CD4-positive, CD25-positive, alpha-beta regulatory T cell (primary cell): Measurements from ENCODE around the gene SRP14. TPM values are rescaled to one million over a fixed set of nuclear protein-coding genes. Genes with fewer than 3 reads are reported as not detected.

ENCODE experiments used
- ATAC-seq, 2 donors: fragments of 150-1000 bp; cut with Tn5 transposase; one replicate each; pipeline ENCODE4 v1.10.0; 2021; ENCODE audit warnings: low read depth in 2 of 2, moderate number of reproducible peaks in 2 of 2, moderate library complexity in 1 of 2
- DNase-seq, 3 donors: peaks; one replicate each; pipeline versions ENCODE4 v3.0.0 to v3.0.0-alpha.2; 2012 to 2022; ENCODE audit warnings: mixed read lengths in 1 of 3
- H3K27ac ChIP-seq: one replicate; pipeline ENCODE4 v1.7.0; 2013; ENCODE audit warnings: mild to moderate bottlenecking, low read length; ENCODE audit not compliant: insufficient read depth, poor library complexity, severe bottlenecking
- H3K27me3 ChIP-seq: one replicate; pipeline ENCODE4 v1.7.0; 2013; ENCODE audit warnings: low read length; ENCODE audit not compliant: control insufficient read depth, insufficient read depth
- H3K36me3 ChIP-seq: one replicate; pipeline ENCODE4 v1.7.0; 2013; ENCODE audit warnings: mild to moderate bottlenecking, low read length, moderate library complexity; ENCODE audit not compliant: control insufficient read depth, insufficient read depth
- H3K4me1 ChIP-seq: 2 replicates; pipeline ENCODE4 v1.7.0; 2013; ENCODE audit warnings: mild to moderate bottlenecking, low read length; ENCODE audit not compliant: insufficient read depth, control insufficient read depth, poor library complexity, severe bottlenecking
- H3K4me3 ChIP-seq: one replicate; pipeline ENCODE4 v1.7.0; 2013; ENCODE audit warnings: low read depth, mild to moderate bottlenecking, low read length, moderate library complexity
- H3K9me3 ChIP-seq, 2 experiments: 1 replicate in 1 of 2; 2 replicates in 1 of 2; pipeline ENCODE4 v1.7.0; 2013; ENCODE audit warnings: low read length in 2 of 2, mild to moderate bottlenecking in 1 of 2, moderate library complexity in 1 of 2; ENCODE audit not compliant: control insufficient read depth in 2 of 2
- H3K27ac Mint-ChIP-seq, 3 donors: one replicate each; pipeline ENCODE4 v1.8.0; 2020 to 2022; ENCODE audit warnings: mild to moderate bottlenecking in 3 of 3, mixed read lengths in 3 of 3, moderate library complexity in 2 of 3
- H3K27me3 Mint-ChIP-seq: one replicate; pipeline ENCODE4 v1.8.0; 2022; ENCODE audit warnings: mild to moderate bottlenecking, mixed read lengths
- H3K36me3 Mint-ChIP-seq: one replicate; pipeline ENCODE4 v1.8.0; 2020; ENCODE audit warnings: mixed read lengths
- H3K4me1 Mint-ChIP-seq, 4 donors: one replicate each; pipeline ENCODE4 v1.8.0; 2020 to 2022; ENCODE audit warnings: mixed read lengths in 4 of 4, mild to moderate bottlenecking in 1 of 4
- H3K4me3 Mint-ChIP-seq, 4 donors: one replicate each; pipeline ENCODE4 v1.8.0; 2020 to 2022; ENCODE audit warnings: mild to moderate bottlenecking in 4 of 4, mixed read lengths in 4 of 4, moderate library complexity in 3 of 4
- H3K9me3 Mint-ChIP-seq, 7 donors: one replicate each; pipeline ENCODE4 v1.8.0; 2020 to 2022; ENCODE audit warnings: mixed read lengths in 7 of 7, mild to moderate bottlenecking in 3 of 7, moderate library complexity in 2 of 7
- polyA plus RNA-seq, 4 donors: library from polyadenylated mRNA; unstranded; fragments of 300-500 nt; fragmentation: Illumina TruSeq; gene quantifications; one replicate each; pipeline ENCODE4 v1.2.3, GENCODE V29; 2021
- total RNA-seq: library from RNA; stranded (reverse); gene quantifications from one replicate; pipeline ENCODE4 v1.2.3, GENCODE V29; 2022

SRP14 gene
- total and polyA plus RNA-seq, 5 donors from 2014 or later, result 128 to 928 (median 818) TPM

DNA sequence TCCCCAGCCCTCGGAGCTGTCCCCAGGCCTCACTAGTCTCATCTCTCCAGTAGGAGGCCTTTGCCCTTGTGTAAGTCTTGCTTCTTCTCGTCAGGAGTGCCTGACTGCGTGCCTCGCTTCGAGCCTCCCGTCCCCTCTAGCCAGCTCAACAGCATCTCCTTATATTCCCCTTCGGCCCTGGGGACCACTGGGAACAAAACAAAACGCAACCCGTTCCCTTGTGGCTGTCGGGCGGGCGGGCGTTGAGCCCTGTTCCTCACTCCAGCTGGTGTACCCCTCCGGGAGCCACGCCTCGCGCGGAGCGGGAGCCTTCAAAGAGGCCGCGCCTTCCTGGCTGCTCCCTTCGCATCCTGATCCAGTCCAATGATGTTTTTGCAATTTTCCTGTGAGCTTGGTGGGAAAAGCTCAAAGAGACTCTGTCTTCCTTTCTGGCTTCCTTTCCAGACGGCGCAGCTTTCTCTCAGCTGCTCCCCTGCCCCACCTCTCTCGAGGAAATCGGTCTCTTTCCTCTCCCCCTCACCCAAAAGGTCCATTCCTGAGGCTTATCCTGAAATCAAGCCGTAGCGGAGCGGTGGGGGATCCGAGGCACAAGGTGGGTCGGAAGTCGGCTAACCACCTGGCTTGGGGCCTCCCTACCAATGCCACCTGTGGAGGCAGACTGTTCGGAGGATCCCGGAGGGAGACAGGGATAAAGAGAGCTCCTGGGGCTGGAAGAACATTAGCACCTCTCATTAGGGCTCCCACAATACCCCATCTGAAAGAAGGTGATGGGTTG lies 33.4 kb upstream of the SRP14 start:
- no peaks in the 10 kb centered on the region for H3K36me3 ChIP-seq
- no peaks in the 10 kb centered on the region for H3K27me3 ChIP-seq
- Mint-ChIP-seq H3K27me3 (peaks cover 13% of the 10 kb centered on the region), H3K9me3 (no peaks in the 10 kb centered on the region), H3K4me3 (no peak overlapping the region), H3K4me1 (peaks cover 0 to 10% (median 0%) of the 10 kb centered on the region in 4 donors), H3K36me3 (no peaks in the 10 kb centered on the region), H3K27ac (no peak overlapping the region)
- H3K9me3 ChIP-seq, result no peaks in the 10 kb centered on the region
- H3K4me3 ChIP-seq, result no peak overlapping the region
- ATAC-seq, result no peak
- no peaks in the 10 kb centered on the region for H3K4me1 ChIP-seq
- DNase-seq, result no peak
- no peak overlapping the region for H3K27ac ChIP-seq

DNA sequence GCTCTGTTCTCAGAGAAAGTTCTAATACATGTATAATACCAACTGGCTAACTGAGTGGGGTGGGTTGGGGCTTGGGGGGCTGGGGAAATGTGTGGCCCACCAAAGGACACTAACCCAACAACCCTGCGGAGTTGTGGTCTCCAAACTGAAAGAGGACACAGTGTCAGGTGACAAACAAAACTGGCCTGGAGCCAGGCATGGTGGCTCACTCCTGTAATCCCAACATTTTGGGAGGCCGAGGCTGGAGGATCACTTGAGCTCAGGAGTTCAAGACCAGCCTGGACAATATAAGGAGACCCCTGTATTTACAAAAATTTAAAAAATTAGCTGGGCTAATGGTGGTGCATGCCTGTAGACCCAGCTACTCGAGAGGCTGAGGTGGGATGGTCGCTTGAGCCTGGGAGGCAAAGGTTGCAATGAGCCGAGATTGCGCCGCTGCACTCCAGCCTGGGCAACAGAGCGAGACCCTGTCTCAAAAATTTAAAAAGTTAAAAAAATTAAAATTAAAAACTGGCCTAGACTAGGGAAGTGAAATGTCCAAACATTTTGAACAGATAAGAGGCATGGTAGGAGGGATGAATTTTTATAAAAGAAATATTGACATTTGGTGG lies 31.7 kb upstream of the SRP14 start:
- no peak overlapping the region for H3K4me3 ChIP-seq
- ATAC-seq, result no peak
- H3K27ac ChIP-seq, result no peak overlapping the region
- no peaks in the 10 kb centered on the region for H3K27me3 ChIP-seq
- Mint-ChIP-seq H3K36me3 (no peaks in the 10 kb centered on the region), H3K4me1 (peaks cover 0 to 10% (median 0%) of the 10 kb centered on the region in 4 donors), H3K4me3 (no peak overlapping the region), H3K27me3 (peaks cover 13% of the 10 kb centered on the region), H3K27ac (no peak overlapping the region), H3K9me3 (no peaks in the 10 kb centered on the region)
- no peaks in the 10 kb centered on the region for H3K9me3 ChIP-seq
- H3K36me3 ChIP-seq, result no peaks in the 10 kb centered on the region
- no peaks in the 10 kb centered on the region for H3K4me1 ChIP-seq
- no peak for DNase-seq

DNA sequence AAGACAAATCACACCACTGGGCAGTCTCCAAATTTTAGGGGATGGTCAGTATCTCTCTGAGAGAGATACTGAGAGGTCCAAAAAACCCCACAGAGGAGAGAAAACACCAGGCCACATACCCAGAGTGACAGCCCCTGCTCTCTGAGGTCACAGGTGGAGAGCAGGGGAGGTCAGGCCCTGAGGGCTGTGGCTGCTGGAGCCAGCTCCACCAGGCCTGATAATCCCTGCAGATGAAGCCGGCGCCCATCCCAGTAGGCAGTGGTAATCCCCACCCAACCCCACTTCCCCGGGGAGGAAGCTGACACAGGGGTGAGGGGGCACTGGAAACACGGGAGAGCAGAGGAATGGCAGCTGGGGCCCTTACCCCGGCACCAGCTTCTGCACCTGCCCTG lies 31.2 kb upstream of the SRP14 start:
- no peak for DNase-seq
- Histone ChIP-seq H3K9me3 (no peaks in the 10 kb centered on the region), H3K36me3 (no peaks in the 10 kb centered on the region), H3K27me3 (no peaks in the 10 kb centered on the region), H3K4me3 (no peak overlapping the region), H3K4me1 (no peaks in the 10 kb centered on the region), H3K27ac (no peak overlapping the region)
- Mint-ChIP-seq H3K27ac (no peak overlapping the region), H3K27me3 (peaks cover 9% of the 10 kb centered on the region), H3K4me1 (peaks cover 0 to 10% (median 0%) of the 10 kb centered on the region in 4 donors), H3K4me3 (no peak overlapping the region), H3K9me3 (no peaks in the 10 kb centered on the region), H3K36me3 (no peaks in the 10 kb centered on the region)
- ATAC-seq, result no peak

DNA sequence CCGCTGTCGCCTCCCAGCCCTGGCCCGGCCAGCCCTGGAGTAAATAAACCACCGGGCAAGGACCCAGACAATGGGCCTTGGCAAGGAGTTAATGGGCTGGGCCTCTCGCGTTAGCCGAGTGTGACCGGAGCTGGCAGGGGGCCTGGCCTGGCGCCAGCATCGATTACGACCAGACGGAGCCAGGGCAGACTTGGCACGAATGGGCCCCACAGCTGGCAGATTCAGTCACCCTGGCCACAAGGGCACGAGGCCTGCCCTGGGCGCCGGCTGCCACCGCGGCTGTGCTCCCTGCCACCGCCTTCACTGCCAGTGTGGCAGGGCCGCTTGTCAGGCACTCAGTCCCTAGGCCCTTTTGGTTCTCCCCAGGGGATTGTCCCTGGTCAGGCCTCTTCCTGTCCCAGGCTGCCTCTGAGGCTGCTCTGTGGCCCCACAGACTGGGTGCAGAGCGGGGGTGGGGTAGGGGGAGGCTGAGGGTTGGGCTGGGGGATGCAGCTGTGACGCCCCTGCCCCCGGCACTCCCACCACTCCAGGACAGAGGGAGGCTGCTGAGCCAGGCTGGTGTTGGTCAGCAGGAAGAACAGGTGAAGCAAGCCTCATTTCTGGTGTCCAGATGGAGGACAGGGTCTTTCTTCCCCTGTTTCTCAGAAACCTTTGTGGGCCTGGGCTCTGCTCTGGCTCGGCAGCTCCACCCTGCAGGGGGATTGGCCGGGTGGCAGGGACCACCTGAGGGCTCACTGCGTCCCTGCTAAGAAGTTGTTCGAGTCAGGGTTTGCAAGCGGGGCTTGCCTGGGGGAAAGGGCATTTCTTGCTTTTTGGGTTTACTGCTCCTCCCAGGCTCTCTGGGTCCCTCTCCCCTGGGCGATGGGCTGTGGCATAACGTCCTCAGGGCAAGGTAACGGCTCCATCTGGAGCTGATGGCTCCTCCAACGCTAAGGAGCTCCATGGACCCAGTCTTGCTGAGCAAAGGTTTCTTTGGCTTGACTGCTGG lies 30.5 kb upstream of the SRP14 start:
- DNase-seq, result no peak
- Mint-ChIP-seq H3K4me1 (peaks cover 3 to 17% (median 5%) of the 10 kb centered on the region in 4 donors), H3K27ac (no peak overlapping the region), H3K4me3 (no peak overlapping the region), H3K27me3 (peaks cover 9% of the 10 kb centered on the region), H3K9me3 (no peaks in the 10 kb centered on the region), H3K36me3 (no peaks in the 10 kb centered on the region)
- H3K27me3 ChIP-seq, result no peaks in the 10 kb centered on the region
- H3K9me3 ChIP-seq, result no peaks in the 10 kb centered on the region
- H3K27ac ChIP-seq, result no peak overlapping the region
- peak; percentile 10 to 37 for ATAC-seq
- H3K4me3 ChIP-seq, result no peak overlapping the region
- no peaks in the 10 kb centered on the region for H3K4me1 ChIP-seq
- H3K36me3 ChIP-seq, result no peaks in the 10 kb centered on the region

DNA sequence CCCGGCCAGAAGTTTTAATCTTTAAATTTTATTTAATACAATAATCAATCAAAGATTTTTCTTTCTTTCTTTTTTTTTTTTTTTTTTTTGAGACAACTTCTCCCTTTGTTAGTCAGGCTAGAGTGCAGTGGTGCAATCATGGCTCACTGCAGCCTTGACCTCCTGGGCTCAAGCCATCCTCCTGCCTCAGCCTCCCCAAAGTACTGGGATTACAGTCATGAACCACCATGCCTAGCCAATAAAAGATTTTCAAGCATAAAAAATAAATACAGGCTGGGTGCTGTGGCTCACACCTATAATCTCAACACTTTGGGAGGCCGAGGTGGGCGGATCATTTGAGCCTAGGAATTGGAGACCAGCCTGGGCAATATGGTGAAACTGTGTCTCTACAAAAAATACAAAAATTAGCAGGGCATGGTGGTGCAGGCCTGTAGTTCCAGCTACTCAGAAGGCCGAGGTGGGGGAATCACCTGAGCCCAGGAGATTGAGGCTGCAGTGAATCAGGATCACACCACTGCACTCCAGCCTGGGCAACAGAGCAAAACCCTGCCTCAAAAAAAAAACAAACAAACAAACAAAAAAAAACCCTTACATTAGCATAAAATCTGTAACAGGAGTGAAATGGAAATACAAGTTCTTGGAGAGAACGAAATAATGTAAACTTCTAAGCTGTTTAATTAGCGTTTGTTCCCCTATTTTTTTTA lies 29.1 kb upstream of the SRP14 start:
- Histone ChIP-seq H3K27me3 (no peaks in the 10 kb centered on the region), H3K36me3 (no peaks in the 10 kb centered on the region), H3K27ac (no peak overlapping the region), H3K9me3 (no peaks in the 10 kb centered on the region), H3K4me3 (no peak overlapping the region), H3K4me1 (no peaks in the 10 kb centered on the region)
- DNase-seq, result no peak
- H3K9me3 Mint-ChIP-seq, result no peaks in the 10 kb centered on the region
- H3K4me1 Mint-ChIP-seq, result peaks cover 5 to 16% (median 7%) of the 10 kb centered on the region in 4 donors
- ATAC-seq, result no peak
- H3K4me3 Mint-ChIP-seq, result no peak overlapping the region
- no peak overlapping the region for H3K27ac Mint-ChIP-seq
- no peaks in the 10 kb centered on the region for H3K36me3 Mint-ChIP-seq
- no peaks in the 10 kb centered on the region for H3K27me3 Mint-ChIP-seq

DNA sequence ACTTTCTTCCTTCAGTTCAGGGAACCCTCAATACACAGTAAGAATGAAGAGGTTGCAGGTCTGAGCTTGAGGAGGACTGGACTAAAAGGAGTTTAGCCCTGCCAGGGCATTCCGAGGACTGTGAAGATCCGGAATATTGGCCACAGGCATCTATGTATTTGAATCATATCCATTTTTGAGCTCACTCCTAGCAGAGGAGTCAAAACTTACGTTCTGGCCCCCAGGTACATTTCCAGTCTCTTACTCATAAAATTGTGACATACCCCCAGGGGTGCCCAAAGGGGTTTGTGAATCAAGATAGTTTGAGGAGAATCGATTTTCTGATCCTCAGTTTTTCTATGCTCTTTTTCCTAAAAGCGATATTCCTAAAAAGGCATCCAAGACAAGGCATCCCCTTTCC lies 27.6 kb upstream of the SRP14 start:
- DNase-seq (no peak), ATAC-seq (no peak)
- no peaks in the 10 kb centered on the region for H3K9me3 Mint-ChIP-seq
- no peak overlapping the region for H3K27ac Mint-ChIP-seq
- H3K27me3 Mint-ChIP-seq, result no peaks in the 10 kb centered on the region
- H3K27me3 ChIP-seq, result no peaks in the 10 kb centered on the region
- no peaks in the 10 kb centered on the region for H3K36me3 Mint-ChIP-seq
- peaks cover 5 to 16% (median 7%) of the 10 kb centered on the region in 4 donors for H3K4me1 Mint-ChIP-seq
- no peak overlapping the region for H3K27ac ChIP-seq
- H3K4me3 ChIP-seq, result no peak overlapping the region
- H3K9me3 ChIP-seq, result no peaks in the 10 kb centered on the region
- H3K36me3 ChIP-seq, result no peaks in the 10 kb centered on the region
- H3K4me3 Mint-ChIP-seq, result no peak overlapping the region
- no peaks in the 10 kb centered on the region for H3K4me1 ChIP-seq

DNA sequence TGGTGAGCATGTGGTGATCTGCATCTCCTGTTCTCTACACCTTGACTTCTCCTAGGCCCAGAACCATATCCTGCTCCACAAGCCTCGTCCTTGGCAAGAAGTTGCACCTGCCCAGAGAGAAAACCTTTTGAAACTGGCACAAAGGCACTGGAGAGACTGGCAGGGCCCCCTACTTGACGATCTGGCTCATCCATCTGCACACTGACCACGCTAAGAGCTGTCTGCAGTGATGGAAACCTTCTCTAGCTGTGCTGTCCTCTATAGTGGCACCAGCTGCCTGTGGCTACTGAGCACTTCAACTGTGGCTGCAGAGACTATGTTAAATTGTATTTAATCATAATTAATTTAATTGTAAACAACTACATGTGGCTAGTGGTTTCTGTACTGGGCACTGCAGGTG lies 26.2 kb upstream of the SRP14 start:
- ATAC-seq (no peak), DNase-seq (no peak)
- Mint-ChIP-seq H3K36me3 (no peaks in the 10 kb centered on the region), H3K27ac (no peak overlapping the region), H3K4me3 (no peak overlapping the region), H3K4me1 (peaks cover 5 to 19% (median 7%) of the 10 kb centered on the region in 4 donors), H3K9me3 (peaks cover 0 to 2% (median 0%) of the 10 kb centered on the region in 7 donors), H3K27me3 (no peaks in the 10 kb centered on the region)
- Histone ChIP-seq H3K9me3 (no peaks in the 10 kb centered on the region), H3K4me1 (no peaks in the 10 kb centered on the region), H3K27me3 (no peaks in the 10 kb centered on the region), H3K4me3 (no peak overlapping the region), H3K27ac (no peak overlapping the region), H3K36me3 (no peaks in the 10 kb centered on the region)
